Measurements from ENCODE around the gene SLF1. TPM values are rescaled to one million over a fixed set of nuclear protein-coding genes. Genes with fewer than 3 reads are reported as not detected.

Gene SLF1
- total RNA-seq, 4 donors from 2014 or later = 2.9 to 14.5 (median 8.7) TPM

DNA sequence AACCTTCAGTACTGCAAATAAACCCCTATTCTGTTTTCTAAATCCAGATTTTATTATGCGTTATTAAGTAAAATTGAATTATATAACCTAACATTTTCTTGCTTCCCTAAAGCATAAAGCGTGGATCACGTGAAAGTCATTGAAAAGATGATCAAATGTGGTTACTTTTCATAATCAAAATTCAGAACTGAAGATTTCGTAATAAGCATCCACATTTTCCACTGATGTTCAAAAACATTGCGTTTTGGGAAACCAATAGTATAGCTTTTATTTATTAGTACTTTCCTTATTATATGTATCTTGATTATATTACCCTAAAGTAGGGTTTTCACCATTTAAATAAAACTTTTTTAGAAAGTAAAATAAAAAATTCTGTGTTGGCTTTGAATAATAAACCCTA lies 1.8 kb downstream of the SLF1 start:
- Histone ChIP-seq H3K4me1 (peaks cover 0 to 32% (median 12%) of the 10 kb centered on the region in 3 donors), H3K4me3 (no peak overlapping the region), H3K9me3 (no peaks in the 10 kb centered on the region), H3K27ac (no peak overlapping the region), H3K27me3 (no peaks in the 10 kb centered on the region), H3K36me3 (no peaks in the 10 kb centered on the region)
- intact Hi-C loops (cut with DNase I) = no loop called here
- TF ChIP-seq, protein P1, sequence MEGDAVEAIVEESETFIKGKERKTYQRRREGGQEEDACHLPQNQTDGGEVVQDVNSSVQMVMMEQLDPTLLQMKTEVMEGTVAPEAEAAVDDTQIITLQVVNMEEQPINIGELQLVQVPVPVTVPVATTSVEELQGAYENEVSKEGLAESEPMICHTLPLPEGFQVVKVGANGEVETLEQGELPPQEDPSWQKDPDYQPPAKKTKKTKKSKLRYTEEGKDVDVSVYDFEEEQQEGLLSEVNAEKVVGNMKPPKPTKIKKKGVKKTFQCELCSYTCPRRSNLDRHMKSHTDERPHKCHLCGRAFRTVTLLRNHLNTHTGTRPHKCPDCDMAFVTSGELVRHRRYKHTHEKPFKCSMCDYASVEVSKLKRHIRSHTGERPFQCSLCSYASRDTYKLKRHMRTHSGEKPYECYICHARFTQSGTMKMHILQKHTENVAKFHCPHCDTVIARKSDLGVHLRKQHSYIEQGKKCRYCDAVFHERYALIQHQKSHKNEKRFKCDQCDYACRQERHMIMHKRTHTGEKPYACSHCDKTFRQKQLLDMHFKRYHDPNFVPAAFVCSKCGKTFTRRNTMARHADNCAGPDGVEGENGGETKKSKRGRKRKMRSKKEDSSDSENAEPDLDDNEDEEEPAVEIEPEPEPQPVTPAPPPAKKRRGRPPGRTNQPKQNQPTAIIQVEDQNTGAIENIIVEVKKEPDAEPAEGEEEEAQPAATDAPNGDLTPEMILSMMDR (IDR thresholded peaks at IDR 0.05) = no peak
- no peak for TF ChIP-seq POLR2A (IDR thresholded peaks at IDR 0.05)
- 88 to 90% methylated on average over 5 of the region's 5 CpGs for WGBS, 2 donors
- DNase-seq = no peak

DNA sequence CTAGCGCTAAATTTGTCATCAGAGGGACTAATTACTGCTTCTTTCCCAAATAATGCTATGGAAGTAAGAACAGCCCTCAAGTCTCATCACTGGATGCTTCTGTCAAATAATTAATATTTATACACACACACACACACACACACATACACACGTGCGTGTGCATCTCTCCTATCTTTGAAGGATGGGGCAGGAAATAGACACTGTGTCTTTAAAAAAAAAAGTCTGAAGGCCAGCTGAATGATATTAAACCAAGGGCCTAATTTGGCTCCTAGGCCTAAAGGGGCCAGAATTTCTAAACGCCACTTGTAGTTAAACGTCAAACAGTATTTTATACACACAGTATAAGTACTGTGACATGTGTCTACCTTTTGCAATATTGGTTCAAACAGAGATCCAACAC lies 3.3 kb downstream of the SLF1 start:
- Histone ChIP-seq H3K27ac (no peak overlapping the region), H3K27me3 (no peaks in the 10 kb centered on the region), H3K4me1 (peaks cover 0 to 25% (median 12%) of the 10 kb centered on the region in 3 donors), H3K36me3 (no peaks in the 10 kb centered on the region), H3K4me3 (no peak overlapping the region), H3K9me3 (no peaks in the 10 kb centered on the region)
- intact Hi-C loops (cut with DNase I) = no loop called here
- 75 to 78% methylated on average over 5 of the region's 5 CpGs for WGBS, 2 donors
- TF ChIP-seq, protein P1 (IDR thresholded peaks at IDR 0.05) = no peak
- TF ChIP-seq POLR2A (IDR thresholded peaks at IDR 0.05) = no peak
- no peak for DNase-seq

DNA sequence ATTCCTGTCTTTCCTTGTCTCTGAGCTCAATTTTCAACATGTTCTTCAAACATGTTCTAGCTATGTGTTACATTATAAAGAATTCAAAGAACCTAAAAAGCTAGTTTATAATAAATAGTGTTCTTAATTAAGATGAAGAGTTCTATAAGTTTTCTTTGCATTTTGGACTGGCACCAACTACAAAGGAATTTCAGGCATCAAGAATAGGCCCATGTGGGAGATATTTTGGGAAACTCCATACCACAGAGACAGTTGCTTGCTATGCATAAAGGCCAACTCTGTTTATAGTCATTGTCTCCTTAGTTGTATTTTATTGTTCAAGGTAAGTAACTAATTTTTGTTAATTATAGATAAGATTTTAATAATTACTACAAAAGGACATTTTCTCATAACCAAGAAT lies 4.5 kb downstream of the SLF1 start:
- intact Hi-C loops (cut with DNase I) = no loop called here
- Histone ChIP-seq H3K9me3 (no peaks in the 10 kb centered on the region), H3K4me1 (peaks cover 0 to 15% (median 7%) of the 10 kb centered on the region in 3 donors), H3K27ac (no peak overlapping the region), H3K36me3 (no peaks in the 10 kb centered on the region), H3K4me3 (no peak overlapping the region), H3K27me3 (no peaks in the 10 kb centered on the region)
- no peak for TF ChIP-seq POLR2A (IDR thresholded peaks at IDR 0.05)
- TF ChIP-seq, protein P1 (IDR thresholded peaks at IDR 0.05) = no peak
- no peak for DNase-seq

DNA sequence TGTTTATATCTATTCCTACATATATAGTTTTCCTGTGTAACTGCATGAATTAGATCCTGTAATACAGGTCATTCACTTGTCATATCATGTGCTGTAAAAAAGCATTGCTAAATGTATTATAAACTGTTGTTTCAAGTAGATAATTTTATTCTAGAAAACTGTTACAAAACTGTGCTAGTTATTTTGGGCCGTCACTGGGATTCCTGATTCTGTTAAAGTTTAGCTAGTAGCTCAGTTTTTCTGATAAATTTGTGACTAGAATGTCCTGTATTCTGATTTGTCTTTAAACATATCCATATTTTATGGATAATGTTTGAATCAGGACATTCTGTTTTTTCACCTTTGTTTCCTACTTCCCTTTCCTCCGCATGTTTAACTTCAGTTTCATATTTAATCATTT lies 5.4 kb downstream of the SLF1 start:
- H3K9me3 ChIP-seq = no peaks in the 10 kb centered on the region
- H3K36me3 ChIP-seq = no peaks in the 10 kb centered on the region
- 58 to 90% methylated on average over 2 of the region's 2 CpGs for WGBS, 2 donors
- no peaks in the 10 kb centered on the region for H3K27me3 ChIP-seq
- no peak for DNase-seq
- H3K4me3 ChIP-seq = no peak overlapping the region
- TF ChIP-seq POLR2A (IDR thresholded peaks at IDR 0.05) = no peak
- TF ChIP-seq, protein P1 (IDR thresholded peaks at IDR 0.05) = no peak
- H3K4me1 ChIP-seq = peaks cover 0 to 14% (median 7%) of the 10 kb centered on the region in 3 donors
- intact Hi-C loops (cut with DNase I) = no loop called here
- no peak overlapping the region for H3K27ac ChIP-seq

DNA sequence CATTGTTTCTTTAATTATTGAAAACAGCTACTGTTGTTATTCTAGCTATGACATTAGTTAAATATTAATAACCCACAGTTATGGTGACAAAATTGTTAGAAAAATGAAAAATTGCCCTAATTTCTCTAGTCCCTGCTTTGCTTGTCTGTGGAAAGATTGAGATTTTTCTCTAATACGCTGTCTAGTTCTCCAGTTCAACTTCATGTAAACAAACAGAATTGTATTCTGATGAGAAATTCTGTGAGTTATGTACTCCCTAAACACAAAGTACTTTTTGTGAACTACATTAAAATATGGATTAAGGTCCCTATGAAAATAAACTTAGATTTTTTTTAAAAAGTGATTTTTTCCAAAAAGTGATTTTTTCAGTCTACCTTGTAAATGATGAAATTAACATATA lies 8.7 kb downstream of the SLF1 start:
- intact Hi-C loops (cut with DNase I) = no loop called here
- no peaks in the 10 kb centered on the region for H3K4me1 ChIP-seq
- peaks cover 0 to 21% (median 0%) of the 10 kb centered on the region in 3 donors for H3K36me3 ChIP-seq
- no peak for DNase-seq
- H3K9me3 ChIP-seq = no peaks in the 10 kb centered on the region
- 86 to 91% methylated on average over 1 of the region's 1 CpG for WGBS, 2 donors
- TF ChIP-seq, protein P1 (IDR thresholded peaks at IDR 0.05) = no peak
- TF ChIP-seq POLR2A (IDR thresholded peaks at IDR 0.05) = no peak
- no peak overlapping the region for H3K4me3 ChIP-seq
- H3K27me3 ChIP-seq = no peaks in the 10 kb centered on the region
- no peak overlapping the region for H3K27ac ChIP-seq
